Neutrophil (primary cell): ENCODE data around the gene DTL.

Experiments used
- H3K27ac ChIP-seq: fragments of 200-600 bp; sonication (generic); 2 replicates; pipeline ENCODE4 v1.5.1; 2016; ENCODE audit warnings: mild to moderate bottlenecking, moderate library complexity
- H3K27me3 ChIP-seq: fragments of 200-600 bp; sonication (generic); 2 replicates; pipeline ENCODE4 v1.6.0; 2016; ENCODE audit warnings: mild to moderate bottlenecking
- H3K36me3 ChIP-seq: fragments of 200-600 bp; sonication (generic); 2 replicates; pipeline ENCODE4 v1.5.1; 2017
- H3K4me1 ChIP-seq, 2 experiments: fragments of 200-600 bp in 1 of 2; sonication (generic) in 1 of 2; 1 replicate in 1 of 2; 2 replicates in 1 of 2; pipeline versions ENCODE4 v1.5.1 to v1.6.1; 2013 to 2016; ENCODE audit warnings: low read depth in 1 of 2, low read length in 1 of 2, mild to moderate bottlenecking in 1 of 2, moderate library complexity in 1 of 2; ENCODE audit not compliant: control insufficient read depth in 1 of 2, insufficient read depth in 1 of 2
- H3K4me3 ChIP-seq, 2 experiments: fragments of 200-600 bp in 1 of 2; sonication (generic) in 1 of 2; 1 replicate in 1 of 2; 2 replicates in 1 of 2; pipeline ENCODE4 v1.5.1; 2013 to 2016; ENCODE audit warnings: low read depth in 1 of 2, low read length in 1 of 2, mild to moderate bottlenecking in 1 of 2, moderate library complexity in 1 of 2
- H3K9me3 ChIP-seq: fragments of 200-600 bp; sonication (generic); 2 replicates; pipeline ENCODE4 v1.5.1; 2016
- TF ChIP-seq, protein P1 (sequence below): fragments of 200-600 bp; sonication (generic); IDR thresholded peaks from 2 replicates; pipeline ENCODE4 v1.5.1; 2016; ENCODE audit warnings: antibody characterized with exemption

DTL gene

GRCh38 chr1:212107481-212107880 is 71.9 kb downstream of the DTL start:
- H3K27me3 ChIP-seq, result no peaks in the 10 kb centered on the region
- peaks cover 13 to 27% of the 10 kb centered on the region in 2 experiments for H3K4me1 ChIP-seq
- H3K36me3 ChIP-seq, result no peaks in the 10 kb centered on the region
- H3K27ac ChIP-seq, result no peak overlapping the region
- no peak overlapping the region for H3K4me3 ChIP-seq
- TF ChIP-seq, protein P1, sequence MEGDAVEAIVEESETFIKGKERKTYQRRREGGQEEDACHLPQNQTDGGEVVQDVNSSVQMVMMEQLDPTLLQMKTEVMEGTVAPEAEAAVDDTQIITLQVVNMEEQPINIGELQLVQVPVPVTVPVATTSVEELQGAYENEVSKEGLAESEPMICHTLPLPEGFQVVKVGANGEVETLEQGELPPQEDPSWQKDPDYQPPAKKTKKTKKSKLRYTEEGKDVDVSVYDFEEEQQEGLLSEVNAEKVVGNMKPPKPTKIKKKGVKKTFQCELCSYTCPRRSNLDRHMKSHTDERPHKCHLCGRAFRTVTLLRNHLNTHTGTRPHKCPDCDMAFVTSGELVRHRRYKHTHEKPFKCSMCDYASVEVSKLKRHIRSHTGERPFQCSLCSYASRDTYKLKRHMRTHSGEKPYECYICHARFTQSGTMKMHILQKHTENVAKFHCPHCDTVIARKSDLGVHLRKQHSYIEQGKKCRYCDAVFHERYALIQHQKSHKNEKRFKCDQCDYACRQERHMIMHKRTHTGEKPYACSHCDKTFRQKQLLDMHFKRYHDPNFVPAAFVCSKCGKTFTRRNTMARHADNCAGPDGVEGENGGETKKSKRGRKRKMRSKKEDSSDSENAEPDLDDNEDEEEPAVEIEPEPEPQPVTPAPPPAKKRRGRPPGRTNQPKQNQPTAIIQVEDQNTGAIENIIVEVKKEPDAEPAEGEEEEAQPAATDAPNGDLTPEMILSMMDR, result no peak
- H3K9me3 ChIP-seq, result no peaks in the 10 kb centered on the region

- Histone ChIP-seq H3K4me1 (peaks cover 13 to 27% of the 10 kb centered on the region in 2 experiments), H3K36me3 (no peaks in the 10 kb centered on the region), H3K4me3 (no peak overlapping the region), H3K27ac (no peak overlapping the region), H3K27me3 (no peaks in the 10 kb centered on the region), H3K9me3 (no peaks in the 10 kb centered on the region)
- TF ChIP-seq, protein P1, result no peak
Observed at GRCh38 chr1:212108187-212108586, 72.6 kb downstream of the DTL start.

GRCh38 chr1:212108981-212109380 is 73.4 kb downstream of the DTL start:
- Histone ChIP-seq H3K27me3 (no peaks in the 10 kb centered on the region), H3K4me1 (peaks cover 13 to 27% of the 10 kb centered on the region in 2 experiments), H3K27ac (peak overlapping the region; percentile 41), H3K4me3 (no peak overlapping the region), H3K9me3 (no peaks in the 10 kb centered on the region), H3K36me3 (no peaks in the 10 kb centered on the region)
- TF ChIP-seq, protein P1, result no peak

DNA sequence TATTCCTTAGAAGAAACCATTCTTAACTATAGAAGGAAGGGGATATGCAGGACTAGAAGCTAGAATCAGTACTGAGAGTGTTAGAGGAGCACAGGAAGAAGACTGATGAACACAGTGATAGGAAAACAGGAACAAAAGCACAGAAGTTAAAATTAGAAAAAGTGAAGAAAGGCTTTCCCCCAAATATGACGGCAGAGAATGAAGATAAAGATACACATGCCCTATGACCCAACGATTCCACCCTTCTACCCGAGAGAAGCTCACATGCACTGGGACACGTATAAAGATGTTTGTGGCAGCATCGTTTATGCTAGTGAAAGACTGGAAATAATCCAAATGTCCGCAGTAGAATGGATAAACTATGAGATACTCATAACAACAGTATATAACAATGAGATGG is 74.2 kb downstream of the DTL start:
- peak overlapping the region; percentile 41 for H3K27ac ChIP-seq

DNA sequence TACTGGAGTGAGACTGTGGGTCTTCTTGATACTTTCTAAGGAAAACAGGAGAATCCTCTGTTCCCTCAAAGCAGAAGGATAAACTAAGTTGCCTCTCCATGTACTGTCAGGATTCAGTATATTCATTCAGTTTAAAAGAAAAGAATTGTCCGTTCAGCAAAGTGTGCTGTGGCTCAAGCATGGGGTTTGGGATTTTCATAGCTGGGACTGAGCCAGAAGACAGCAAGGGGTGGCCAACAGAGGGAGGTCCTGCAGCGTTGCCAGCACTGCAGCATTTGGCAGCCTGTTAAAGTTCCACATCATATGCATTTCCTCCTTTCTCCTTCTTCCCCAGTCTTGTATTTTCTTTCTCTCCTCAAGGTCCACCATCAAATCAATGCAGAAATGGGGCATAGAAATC is 75.1 kb downstream of the DTL start:
- peaks cover 13 to 27% of the 10 kb centered on the region in 2 experiments for H3K4me1 ChIP-seq
- H3K27me3 ChIP-seq, result no peaks in the 10 kb centered on the region
- no peaks in the 10 kb centered on the region for H3K9me3 ChIP-seq
- no peak overlapping the region for H3K27ac ChIP-seq
- no peaks in the 10 kb centered on the region for H3K36me3 ChIP-seq
- TF ChIP-seq, protein P1, result no peak
- H3K4me3 ChIP-seq, result no peak overlapping the region

More for the DNA sequence above, 74.2 kb downstream of the DTL start:
- Histone ChIP-seq H3K4me3 (no peak overlapping the region), H3K36me3 (no peaks in the 10 kb centered on the region), H3K4me1 (peaks cover 13 to 27% of the 10 kb centered on the region in 2 experiments), H3K27me3 (no peaks in the 10 kb centered on the region), H3K9me3 (no peaks in the 10 kb centered on the region)
- TF ChIP-seq, protein P1, result no peak

GRCh38 chr1:212111536-212111935 is 76.0 kb downstream of the DTL start:
- Histone ChIP-seq H3K4me3 (no peak overlapping the region), H3K9me3 (no peaks in the 10 kb centered on the region), H3K27ac (no peak overlapping the region), H3K4me1 (peaks cover 13 to 27% of the 10 kb centered on the region in 2 experiments), H3K36me3 (no peaks in the 10 kb centered on the region), H3K27me3 (no peaks in the 10 kb centered on the region)
- TF ChIP-seq, protein P1, result no peak
